HEK293 (cell line): ENCODE results near the gene KMO.

ENCODE experiments used
- GLIS2 ChIP-seq: fragments of 450-650 bp; formaldehyde crosslinking; IDR thresholded peaks from 2 replicates; pipeline ENCODE4 v1.5.1; 2016; ENCODE audit warnings: missing biosample characterization, missing genetic modification characterization
- KLF16 ChIP-seq: fragments of 450-650 bp; formaldehyde crosslinking; IDR thresholded peaks from 2 replicates; pipeline ENCODE4 v1.5.1; 2017; ENCODE audit warnings: missing biosample characterization, missing genetic modification characterization
- PBX3 ChIP-seq: sonication (generic); formaldehyde crosslinking; IDR thresholded peaks from 2 replicates; pipeline ENCODE4 v1.8.1; 2022; ENCODE audit warnings: mild to moderate bottlenecking, moderate library complexity, missing genetic modification reagents
- PRDM2 ChIP-seq: fragments of 450-650 bp; formaldehyde crosslinking; IDR thresholded peaks from 2 replicates; pipeline ENCODE4 v1.5.1; 2016; ENCODE audit warnings: missing biosample characterization, missing genetic modification characterization, borderline replicate concordance
- REST ChIP-seq: fragments of 450-650 bp; formaldehyde crosslinking; IDR thresholded peaks from 2 replicates; pipeline ENCODE4 v1.5.1; 2016; ENCODE audit warnings: missing biosample characterization, missing genetic modification characterization
- ZBTB17 ChIP-seq: fragments of 450-650 bp; formaldehyde crosslinking; IDR thresholded peaks from 2 replicates; pipeline ENCODE4 v1.5.1; 2016; ENCODE audit warnings: missing biosample characterization, missing genetic modification characterization
- ZNF157 ChIP-seq: fragments of 450-650 bp; formaldehyde crosslinking; IDR thresholded peaks from 2 replicates; pipeline ENCODE4 v1.5.1; 2016; ENCODE audit warnings: missing biosample characterization, missing genetic modification characterization
- ZNF2 ChIP-seq: fragments of 450-650 bp; formaldehyde crosslinking; IDR thresholded peaks from 2 replicates; pipeline ENCODE4 v1.5.1; 2016; ENCODE audit warnings: missing biosample characterization, missing genetic modification characterization
- ZNF335 ChIP-seq: fragments of 450-650 bp; formaldehyde crosslinking; conservative IDR thresholded peaks from 2 replicates; pipeline ENCODE4 v1.5.1; 2016; ENCODE audit warnings: missing biosample characterization, missing genetic modification characterization
- ZNF366 ChIP-seq: fragments of 450-650 bp; formaldehyde crosslinking; conservative IDR thresholded peaks from 2 replicates; pipeline ENCODE4 v1.5.1; 2016; ENCODE audit warnings: missing biosample characterization, missing genetic modification characterization
- ZNF391 ChIP-seq: fragments of 450-650 bp; formaldehyde crosslinking; IDR thresholded peaks from 2 replicates; pipeline ENCODE4 v1.5.1; 2016; ENCODE audit warnings: low read depth, missing biosample characterization, missing genetic modification characterization, borderline replicate concordance
- ZNF423 ChIP-seq: fragments of 450-650 bp; formaldehyde crosslinking; IDR thresholded peaks from 2 replicates; pipeline ENCODE4 v1.5.1; 2016; ENCODE audit warnings: missing biosample characterization, missing genetic modification characterization
- ZNF548 ChIP-seq: fragments of 450-650 bp; formaldehyde crosslinking; IDR thresholded peaks from 2 replicates; pipeline ENCODE4 v1.5.1; 2016; ENCODE audit warnings: missing biosample characterization, missing genetic modification characterization
- ZNF610 ChIP-seq: fragments of 450-650 bp; formaldehyde crosslinking; IDR thresholded peaks from 2 replicates; pipeline ENCODE4 v1.5.1; 2016; ENCODE audit warnings: missing biosample characterization, missing genetic modification characterization, borderline replicate concordance
- ZNF639 ChIP-seq: fragments of 450-650 bp; formaldehyde crosslinking; IDR thresholded peaks from 2 replicates; pipeline ENCODE4 v1.5.1; 2016; ENCODE audit warnings: missing biosample characterization, missing genetic modification characterization
- ZNF654 ChIP-seq: fragments of 450-650 bp; formaldehyde crosslinking; IDR thresholded peaks from 2 replicates; pipeline ENCODE4 v1.5.1; 2016; ENCODE audit warnings: low read depth, missing biosample characterization, missing genetic modification characterization

KMO gene

GRCh38 chr1:241640867-241641622, 108.9 kb downstream of the KMO start (continued):
- TF ChIP-seq PRDM2 (0 out of 2 replicates have a peak, but pooled peaks have one; percentile 48), GLIS2 (tag by site-specific recombination) (no peak), ZBTB17 (tag by site-specific recombination) (no peak), ZNF548 (tag by site-specific recombination) (no peak), KLF16 (tag by site-specific recombination) (no peak), ZNF639 (no peak), ZNF157 (tag by site-specific recombination) (no peak), ZNF366 (tag by site-specific recombination) (no peak), REST (tag by site-specific recombination) (no peak), ZNF654 (tag by site-specific recombination) (no peak), ZNF2 (peak; percentile 7; the same call in 1 of the 2 replicates), ZNF335 (tag by site-specific recombination) (peak; percentile 62), ZNF610 (tag by site-specific recombination) (0 out of 2 replicates have a peak, but pooled peaks have one; percentile 6), ZNF391 (tag by site-specific recombination) (no peak), ZNF423 (tag by site-specific recombination) (no peak), PBX3 (CRISPR knock-in tag) (no peak)
- TF ChIP-seq, all 188 proteins: peak for 7
